Measurements from ENCODE around the gene ERICH4.

GRCh38 chr19:41442473-41443355, at the start of gene ERICH4:
- TF ChIP-seq RNF2 (IDR thresholded peaks at IDR 0.05; ENCODE audit: borderline replicate concordance, low read depth) (no peak), MYC (IDR thresholded peaks at IDR 0.05; ENCODE audit: borderline replicate concordance, low read length) (no peak), CEBPB (IDR thresholded peaks at IDR 0.05) (no peak), CTCF (IDR thresholded peaks at IDR 0.05) (no peak), RCOR1 (IDR thresholded peaks at IDR 0.05; ENCODE audit: low read depth, low read length) (no peak), JUN (IDR thresholded peaks at IDR 0.05) (no peak), CHD4 (IDR thresholded peaks at IDR 0.05; ENCODE audit: borderline replicate concordance) (no peak), EP300 (IDR thresholded peaks at IDR 0.05) (no peak), RAD21 (conservative IDR thresholded peaks at IDR 0.05 in 1 of 2, IDR thresholded peaks at IDR 0.05 in 1 of 2) (no peak), HOXA7 (CRISPR knock-in tag; IDR thresholded peaks at IDR 0.05) (no peak)
- TF ChIP-seq, protein P1, sequence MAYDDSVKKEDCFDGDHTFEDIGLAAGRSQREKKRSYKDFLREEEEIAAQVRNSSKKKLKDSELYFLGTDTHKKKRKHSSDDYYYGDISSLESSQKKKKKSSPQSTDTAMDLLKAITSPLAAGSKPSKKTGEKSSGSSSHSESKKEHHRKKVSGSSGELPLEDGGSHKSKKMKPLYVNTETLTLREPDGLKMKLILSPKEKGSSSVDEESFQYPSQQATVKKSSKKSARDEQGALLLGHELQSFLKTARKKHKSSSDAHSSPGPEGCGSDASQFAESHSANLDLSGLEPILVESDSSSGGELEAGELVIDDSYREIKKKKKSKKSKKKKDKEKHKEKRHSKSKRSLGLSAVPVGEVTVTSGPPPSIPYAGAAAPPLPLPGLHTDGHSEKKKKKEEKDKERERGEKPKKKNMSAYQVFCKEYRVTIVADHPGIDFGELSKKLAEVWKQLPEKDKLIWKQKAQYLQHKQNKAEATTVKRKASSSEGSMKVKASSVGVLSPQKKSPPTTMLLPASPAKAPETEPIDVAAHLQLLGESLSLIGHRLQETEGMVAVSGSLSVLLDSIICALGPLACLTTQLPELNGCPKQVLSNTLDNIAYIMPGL (CRISPR knock-in tag; IDR thresholded peaks at IDR 0.05; ENCODE audit: borderline replicate concordance) = no peak
